ENCODE measurements around the gene SLC6A13. TPM values are rescaled to one million over a fixed set of nuclear protein-coding genes. Genes with fewer than 3 reads are reported as not detected.

SLC6A13 gene
- total and polyA plus RNA-seq, 2 donors (not counting 3 experiments of a cell fraction or from before 2014, with no cell fraction given), result 0.14 TPM; not detected in 1

DNA sequence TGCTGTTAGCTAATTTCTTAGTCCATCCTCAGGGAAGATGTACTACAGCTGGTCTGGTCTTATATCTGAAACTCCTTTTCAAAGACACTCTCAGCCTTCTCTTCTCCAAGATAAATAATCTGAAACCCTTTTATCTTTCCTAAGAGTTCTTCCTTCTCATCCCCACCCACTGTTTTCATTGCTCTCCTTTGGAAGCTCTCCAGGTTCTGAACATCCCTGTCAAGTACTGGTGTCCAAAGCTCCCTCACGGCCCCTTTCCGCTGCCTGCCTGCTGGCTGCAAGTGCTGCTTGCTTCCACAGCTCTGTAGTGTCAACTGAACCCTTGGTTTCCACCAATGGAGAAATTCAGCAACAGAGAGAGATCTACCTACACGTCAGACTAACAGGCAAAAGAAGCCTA lies 6.6 kb upstream of the SLC6A13 start:
- Histone ChIP-seq H4K20me1 (replicated peaks; ENCODE audit: control insufficient read depth, extremely low read depth, insufficient read depth, low read length) (no peaks in the 10 kb centered on the region), H3K4me2 (ENCODE audit: insufficient read depth, low read length) (no peak overlapping the region), H3K27ac (ENCODE audit: insufficient read depth, low read depth, low read length) (no peak overlapping the region), H3K9ac (replicated peaks; ENCODE audit: extremely low read depth, insufficient read depth, low read length) (no peak overlapping the region), H3K9me3 (replicated peaks; ENCODE audit: control insufficient read depth, insufficient read depth, low read length) (no peaks in the 10 kb centered on the region), H3K4me3 (replicated peaks in 1 of 3; ENCODE audit: insufficient read depth in 1 of 3, low read depth in 1 of 3, low read length in 3 of 3) (no peak overlapping the region), H3K9me1 (replicated peaks; ENCODE audit: control insufficient read depth, extremely low read depth, insufficient read depth, low read length) (no peaks in the 10 kb centered on the region), H3K4me1 (ENCODE audit: control insufficient read depth, extremely low read depth, insufficient read depth, low read length) (no peaks in the 10 kb centered on the region), H3K79me2 (ENCODE audit: control insufficient read depth, insufficient read depth, low read length) (no peaks in the 10 kb centered on the region), H3K36me3 (ENCODE audit: control insufficient read depth in 2 of 2, extremely low read depth in 1 of 2, insufficient read depth in 2 of 2, low read length in 2 of 2) (no peaks in the 10 kb centered on the region), H2AFZ (ENCODE audit: low read depth, low read length) (no peak overlapping the region), H3K27me3 (ENCODE audit: control insufficient read depth in 2 of 2, insufficient read depth in 2 of 2, low read length in 2 of 2) (peaks cover 0 to 4% of the 10 kb centered on the region in 2 experiments)
- TF ChIP-seq GATA2 (IDR thresholded peaks at IDR 0.05; ENCODE audit: insufficient read depth, insufficient read length, low read depth, low read length), result no peak
- TF ChIP-seq, protein P1, sequence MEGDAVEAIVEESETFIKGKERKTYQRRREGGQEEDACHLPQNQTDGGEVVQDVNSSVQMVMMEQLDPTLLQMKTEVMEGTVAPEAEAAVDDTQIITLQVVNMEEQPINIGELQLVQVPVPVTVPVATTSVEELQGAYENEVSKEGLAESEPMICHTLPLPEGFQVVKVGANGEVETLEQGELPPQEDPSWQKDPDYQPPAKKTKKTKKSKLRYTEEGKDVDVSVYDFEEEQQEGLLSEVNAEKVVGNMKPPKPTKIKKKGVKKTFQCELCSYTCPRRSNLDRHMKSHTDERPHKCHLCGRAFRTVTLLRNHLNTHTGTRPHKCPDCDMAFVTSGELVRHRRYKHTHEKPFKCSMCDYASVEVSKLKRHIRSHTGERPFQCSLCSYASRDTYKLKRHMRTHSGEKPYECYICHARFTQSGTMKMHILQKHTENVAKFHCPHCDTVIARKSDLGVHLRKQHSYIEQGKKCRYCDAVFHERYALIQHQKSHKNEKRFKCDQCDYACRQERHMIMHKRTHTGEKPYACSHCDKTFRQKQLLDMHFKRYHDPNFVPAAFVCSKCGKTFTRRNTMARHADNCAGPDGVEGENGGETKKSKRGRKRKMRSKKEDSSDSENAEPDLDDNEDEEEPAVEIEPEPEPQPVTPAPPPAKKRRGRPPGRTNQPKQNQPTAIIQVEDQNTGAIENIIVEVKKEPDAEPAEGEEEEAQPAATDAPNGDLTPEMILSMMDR (IDR thresholded peaks at IDR 0.05; ENCODE audit: extremely low read depth in 1 of 2, insufficient read depth in 1 of 2, low read depth in 1 of 2, low read length in 2 of 2), result no peak
- TF ChIP-seq POLR2A (IDR thresholded peaks at IDR 0.05; ENCODE audit: low read depth, low read length), result no peak
- TF ChIP-seq, protein P2, sequence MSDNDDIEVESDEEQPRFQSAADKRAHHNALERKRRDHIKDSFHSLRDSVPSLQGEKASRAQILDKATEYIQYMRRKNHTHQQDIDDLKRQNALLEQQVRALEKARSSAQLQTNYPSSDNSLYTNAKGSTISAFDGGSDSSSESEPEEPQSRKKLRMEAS (IDR thresholded peaks at IDR 0.05; ENCODE audit: insufficient read depth, insufficient read length), result no peak
- ChIA-PET POLR2A (no interaction called here), CTCF (no interaction called here)
- no TSS peak for BruUV-seq (replicated peaks)
- dilution Hi-C loops (cut with MboI; ENCODE audit: extremely low pct_ligation_motif_present, low sequenced_read_pairs), result no loop called here
- DNase-seq (ENCODE audit: low read depth, low spot score), result no peak
- no peak for FAIRE-seq
- intact Hi-C loops (cut with micrococcal nuclease), result no loop called here

DNA sequence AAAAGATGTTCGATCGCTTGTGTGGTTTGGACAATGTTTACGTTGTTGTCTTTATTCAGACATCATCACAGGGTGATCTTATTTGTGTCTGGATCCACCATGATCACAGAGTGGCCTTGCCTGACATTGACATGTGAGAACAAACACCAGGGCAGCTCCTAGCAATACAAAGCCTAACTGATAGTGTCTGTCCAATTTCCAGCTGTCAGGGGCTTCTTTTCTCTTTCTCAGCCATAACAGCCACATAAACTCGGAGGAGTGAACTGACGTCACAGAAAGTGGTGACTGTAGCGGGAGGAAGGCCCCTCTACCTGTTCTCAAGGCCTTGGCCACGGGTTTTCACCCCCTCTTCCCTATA lies 5.8 kb upstream of the SLC6A13 start:
- dilution Hi-C loops (cut with MboI; ENCODE audit: extremely low pct_ligation_motif_present, low sequenced_read_pairs), result no loop called here
- Histone ChIP-seq H3K4me3 (replicated peaks in 1 of 3; ENCODE audit: insufficient read depth in 1 of 3, low read depth in 1 of 3, low read length in 3 of 3) (no peak overlapping the region), H3K36me3 (ENCODE audit: control insufficient read depth in 2 of 2, extremely low read depth in 1 of 2, insufficient read depth in 2 of 2, low read length in 2 of 2) (no peaks in the 10 kb centered on the region), H3K27ac (ENCODE audit: insufficient read depth, low read depth, low read length) (no peak overlapping the region), H3K9me1 (replicated peaks; ENCODE audit: control insufficient read depth, extremely low read depth, insufficient read depth, low read length) (no peaks in the 10 kb centered on the region), H3K4me2 (ENCODE audit: insufficient read depth, low read length) (no peak overlapping the region), H4K20me1 (replicated peaks; ENCODE audit: control insufficient read depth, extremely low read depth, insufficient read depth, low read length) (no peaks in the 10 kb centered on the region), H3K79me2 (ENCODE audit: control insufficient read depth, insufficient read depth, low read length) (no peaks in the 10 kb centered on the region), H3K9me3 (replicated peaks; ENCODE audit: control insufficient read depth, insufficient read depth, low read length) (no peaks in the 10 kb centered on the region), H3K9ac (replicated peaks; ENCODE audit: extremely low read depth, insufficient read depth, low read length) (no peak overlapping the region), H2AFZ (ENCODE audit: low read depth, low read length) (no peak overlapping the region), H3K4me1 (ENCODE audit: control insufficient read depth, extremely low read depth, insufficient read depth, low read length) (no peaks in the 10 kb centered on the region), H3K27me3 (ENCODE audit: control insufficient read depth in 2 of 2, insufficient read depth in 2 of 2, low read length in 2 of 2) (peaks cover 0 to 8% of the 10 kb centered on the region in 2 experiments)
- FAIRE-seq, result no peak
- no peak for DNase-seq (ENCODE audit: low read depth, low spot score)
- CTCF ChIA-PET, result interaction anchor here (1.5 kb wide), 1 partner anchor 13 kb away, joined by 3 read pairs; no protein-coding TSS in a partner anchor
- intact Hi-C loops (cut with micrococcal nuclease), result no loop called here
- BruUV-seq (replicated peaks), result no TSS peak
- no peak for TF ChIP-seq MYC (IDR thresholded peaks at IDR 0.05; ENCODE audit: low read depth, low read length)
- POLR2A ChIA-PET, result no interaction called here

All from endothelial cell of umbilical vein (primary cell).